Activated naive CD8-positive, alpha-beta T cell treated with anti-CD3 and anti-CD28 coated beads for 36 hours (primary cell): ENCODE measurements around the gene STK10. TPM values are rescaled to one million over a fixed set of nuclear protein-coding genes. Genes with fewer than 3 reads are reported as not detected.

Source experiments
- DNase-seq: peaks from one replicate; pipeline ENCODE4 v3.0.0; 2021
- H3K27ac Mint-ChIP-seq: one replicate; pipeline ENCODE4 v1.8.0; 2022; ENCODE audit warnings: mild to moderate bottlenecking, moderate library complexity, mixed read lengths
- H3K27me3 Mint-ChIP-seq: one replicate; pipeline ENCODE4 v1.8.0; 2022; ENCODE audit warnings: mild to moderate bottlenecking, mixed read lengths
- H3K36me3 Mint-ChIP-seq: one replicate; pipeline ENCODE4 v1.8.0; 2021; ENCODE audit warnings: mild to moderate bottlenecking, mixed read lengths
- H3K4me1 Mint-ChIP-seq: one replicate; pipeline ENCODE4 v1.8.0; 2021; ENCODE audit warnings: mixed read lengths
- H3K4me3 Mint-ChIP-seq: one replicate; pipeline ENCODE4 v1.8.0; 2022; ENCODE audit warnings: mild to moderate bottlenecking, moderate library complexity, mixed read lengths
- H3K9me3 Mint-ChIP-seq: one replicate; pipeline ENCODE4 v1.8.0; 2022; ENCODE audit warnings: mixed read lengths
- total RNA-seq, 2 experiments: library from RNA; stranded (reverse); gene quantifications; one replicate each; pipeline ENCODE4 v1.2.3, GENCODE V29; 2021

The STK10 gene
- total RNA-seq, 2 experiments from 2014 or later = 83.7 to 93.2 TPM

DNA sequence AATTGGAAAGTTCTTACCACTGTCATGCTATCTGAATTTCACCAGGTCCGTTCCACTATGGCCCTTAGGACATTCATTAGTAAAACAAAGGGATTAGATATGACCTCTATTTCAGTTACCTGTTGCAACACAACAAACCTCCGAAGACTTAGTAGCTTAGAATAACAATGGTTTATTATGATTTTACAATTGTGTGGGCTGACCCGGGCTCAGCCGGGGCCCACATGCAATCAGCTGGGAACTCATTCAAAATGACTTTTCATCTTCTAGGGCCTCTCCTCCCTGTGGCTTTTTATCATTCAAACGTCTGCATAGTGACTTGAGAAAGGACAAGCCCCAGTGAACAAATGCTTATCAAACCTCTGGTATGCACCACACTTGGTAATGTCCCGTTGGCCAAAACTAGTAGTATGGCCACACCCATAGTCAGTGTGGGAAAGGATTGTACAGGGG lies 179.3 kb downstream of the STK10 start:
- no peaks in the 10 kb centered on the region for H3K9me3 Mint-ChIP-seq
- H3K4me3 Mint-ChIP-seq = no peak overlapping the region
- H3K27me3 Mint-ChIP-seq = no peaks in the 10 kb centered on the region
- H3K36me3 Mint-ChIP-seq = peaks cover 20% of the 10 kb centered on the region
- H3K4me1 Mint-ChIP-seq = peaks cover 33% of the 10 kb centered on the region
- no peak for DNase-seq
- peak overlapping the region; percentile 58 for H3K27ac Mint-ChIP-seq

DNA sequence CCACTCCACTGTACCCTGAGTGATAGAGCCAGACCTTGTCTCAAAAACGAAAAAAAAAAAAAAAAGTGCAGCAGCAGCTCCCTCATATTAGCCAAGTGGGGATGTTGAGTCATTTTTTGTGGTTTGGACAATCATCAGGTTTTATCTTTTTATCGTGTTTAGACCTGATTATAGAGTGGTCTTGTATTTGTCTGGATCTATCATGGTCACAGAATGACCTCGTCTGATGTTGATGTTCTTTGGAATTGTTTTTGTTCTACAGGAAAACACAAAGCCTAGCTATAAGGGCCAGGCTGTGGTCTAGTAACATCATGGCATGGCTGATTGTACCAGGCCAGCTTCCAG lies 179.9 kb downstream of the STK10 start:
- H3K9me3 Mint-ChIP-seq = no peaks in the 10 kb centered on the region
- H3K27me3 Mint-ChIP-seq = no peaks in the 10 kb centered on the region
- H3K4me3 Mint-ChIP-seq = peak overlapping the region; percentile 94
- DNase-seq = no peak
- H3K36me3 Mint-ChIP-seq = peaks cover 24% of the 10 kb centered on the region
- H3K27ac Mint-ChIP-seq = peak overlapping the region; percentile 97
- peaks cover 39% of the 10 kb centered on the region for H3K4me1 Mint-ChIP-seq

- H3K27me3 Mint-ChIP-seq = no peaks in the 10 kb centered on the region
- H3K4me3 Mint-ChIP-seq = peak overlapping the region; percentile 94
- H3K36me3 Mint-ChIP-seq = peaks cover 26% of the 10 kb centered on the region
- H3K27ac Mint-ChIP-seq = peak overlapping the region; percentile 97
- no peaks in the 10 kb centered on the region for H3K9me3 Mint-ChIP-seq
- peak; percentile 3 for DNase-seq
- H3K4me1 Mint-ChIP-seq = peaks cover 46% of the 10 kb centered on the region
Measured at GRCh38 chr5:172007175-172008110, 180.6 kb downstream of the STK10 start.

- Mint-ChIP-seq H3K4me3 (peak within 1 kb of the TSS; percentile 94), H3K27me3 (no peaks in the 10 kb centered on the region), H3K36me3 (peaks cover 35% of the 10 kb centered on the region), H3K4me1 (peaks cover 55% of the 10 kb centered on the region), H3K27ac (peak within 1 kb of the TSS; percentile 97), H3K9me3 (no peaks in the 10 kb centered on the region)
- peak; percentile 96 for DNase-seq
Measured at GRCh38 chr5:172006321-172007174, 181.5 kb downstream of the STK10 start, which contains the start of gene FBXW11. FBXW11 (minus strand) TSS chr5:172006638; CDS start chr5:172006502, 136 bp downstream.

GRCh38 chr5:172005708-172006320 lies 182.2 kb downstream of the STK10 start:
- H3K4me3 Mint-ChIP-seq = peak overlapping the region; percentile 94
- H3K27ac Mint-ChIP-seq = peak overlapping the region; percentile 97
- H3K27me3 Mint-ChIP-seq = no peaks in the 10 kb centered on the region
- DNase-seq = peak; percentile 35
- peaks cover 62% of the 10 kb centered on the region for H3K4me1 Mint-ChIP-seq
- peaks cover 42% of the 10 kb centered on the region for H3K36me3 Mint-ChIP-seq
- H3K9me3 Mint-ChIP-seq = no peaks in the 10 kb centered on the region

DNA sequence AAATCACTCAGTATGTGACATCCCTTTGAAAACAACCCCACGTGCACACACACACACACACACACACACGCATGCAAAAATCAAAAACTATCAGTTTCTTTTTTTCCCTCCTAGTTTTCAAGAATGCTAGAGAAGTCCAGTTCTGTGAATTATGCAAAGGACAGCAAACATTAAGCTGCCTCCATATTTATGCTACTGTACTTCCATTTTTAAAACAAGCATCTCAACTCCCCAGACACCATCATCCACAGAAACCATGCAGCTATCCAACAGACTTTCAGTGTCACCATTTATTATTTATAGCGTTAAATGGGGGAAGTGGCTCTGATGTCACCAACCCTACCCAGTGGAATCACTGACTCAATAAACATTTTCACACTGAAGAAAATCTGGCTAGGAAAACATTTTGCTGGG lies 183.2 kb downstream of the STK10 start:
- peak; percentile 37 for DNase-seq
- peak overlapping the region; percentile 94 for H3K4me3 Mint-ChIP-seq
- no peaks in the 10 kb centered on the region for H3K27me3 Mint-ChIP-seq
- peaks cover 63% of the 10 kb centered on the region for H3K4me1 Mint-ChIP-seq
- peak overlapping the region; percentile 97 for H3K27ac Mint-ChIP-seq
- H3K9me3 Mint-ChIP-seq = no peaks in the 10 kb centered on the region
- peaks cover 50% of the 10 kb centered on the region for H3K36me3 Mint-ChIP-seq

GRCh38 chr5:172003746-172004145 lies 184.3 kb downstream of the STK10 start:
- H3K9me3 Mint-ChIP-seq = no peaks in the 10 kb centered on the region
- no peaks in the 10 kb centered on the region for H3K27me3 Mint-ChIP-seq
- peaks cover 53% of the 10 kb centered on the region for H3K36me3 Mint-ChIP-seq
- H3K27ac Mint-ChIP-seq = peak overlapping the region; percentile 70
- no peak for DNase-seq
- H3K4me1 Mint-ChIP-seq = peaks cover 70% of the 10 kb centered on the region
- H3K4me3 Mint-ChIP-seq = peak overlapping the region; percentile 59

- Mint-ChIP-seq H3K9me3 (no peaks in the 10 kb centered on the region), H3K36me3 (peaks cover 54% of the 10 kb centered on the region), H3K4me3 (peak overlapping the region; percentile 59), H3K4me1 (peaks cover 64% of the 10 kb centered on the region), H3K27me3 (no peaks in the 10 kb centered on the region), H3K27ac (peak overlapping the region; percentile 70)
- no peak for DNase-seq
Measured at GRCh38 chr5:172002840-172003512, 185.0 kb downstream of the STK10 start.

GRCh38 chr5:172002310-172002709 lies 185.7 kb downstream of the STK10 start:
- peaks cover 64% of the 10 kb centered on the region for H3K4me1 Mint-ChIP-seq
- DNase-seq = no peak
- H3K27ac Mint-ChIP-seq = no peak overlapping the region
- H3K36me3 Mint-ChIP-seq = peaks cover 57% of the 10 kb centered on the region
- no peak overlapping the region for H3K4me3 Mint-ChIP-seq
- no peaks in the 10 kb centered on the region for H3K27me3 Mint-ChIP-seq
- no peaks in the 10 kb centered on the region for H3K9me3 Mint-ChIP-seq

DNA sequence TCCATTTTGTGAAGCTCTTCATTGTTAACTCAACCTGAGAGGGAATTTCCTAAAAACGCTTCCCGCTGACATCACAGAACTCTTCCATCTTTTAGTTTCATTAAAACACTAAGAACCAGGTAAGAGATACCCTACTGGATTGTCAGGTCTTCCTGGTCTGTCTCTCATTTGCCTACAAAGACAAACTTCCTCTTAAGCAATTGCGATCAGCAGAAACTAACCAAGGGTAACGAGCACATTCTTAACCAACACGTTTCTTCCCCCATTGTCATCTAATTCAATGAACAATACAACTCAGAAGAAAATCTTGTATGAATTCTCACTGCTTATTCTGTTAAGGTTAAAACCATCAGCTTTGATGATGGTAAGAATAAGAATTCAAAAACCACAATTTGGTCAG lies 188.1 kb downstream of the STK10 start:
- peaks cover 75% of the 10 kb centered on the region for H3K4me1 Mint-ChIP-seq
- peaks cover 64% of the 10 kb centered on the region for H3K36me3 Mint-ChIP-seq
- H3K27me3 Mint-ChIP-seq = no peaks in the 10 kb centered on the region
- no peaks in the 10 kb centered on the region for H3K9me3 Mint-ChIP-seq
- DNase-seq = no peak
- H3K4me3 Mint-ChIP-seq = no peak overlapping the region
- peak overlapping the region; percentile 3 for H3K27ac Mint-ChIP-seq

DNA sequence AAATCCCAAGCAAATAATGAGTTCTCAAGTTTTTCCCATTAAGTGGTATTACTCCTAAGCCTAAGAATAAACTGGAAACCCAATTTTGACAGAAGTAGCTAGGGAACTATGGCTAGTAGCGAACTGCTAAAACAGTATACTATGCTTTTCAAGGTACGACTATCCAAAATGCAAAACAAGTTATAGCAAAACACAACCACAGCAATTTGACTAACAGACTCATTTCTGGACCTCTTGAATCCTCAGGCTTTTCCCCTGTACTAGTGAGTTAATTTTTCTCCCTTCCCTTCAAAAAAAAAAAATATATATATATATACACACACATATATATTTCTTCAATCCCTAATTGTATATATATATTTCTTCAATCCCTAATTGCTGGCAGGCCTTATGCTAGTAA lies 188.9 kb downstream of the STK10 start:
- peaks cover 75% of the 10 kb centered on the region for H3K4me1 Mint-ChIP-seq
- no peak for DNase-seq
- peaks cover 66% of the 10 kb centered on the region for H3K36me3 Mint-ChIP-seq
- no peak overlapping the region for H3K27ac Mint-ChIP-seq
- no peaks in the 10 kb centered on the region for H3K9me3 Mint-ChIP-seq
- H3K4me3 Mint-ChIP-seq = no peak overlapping the region
- H3K27me3 Mint-ChIP-seq = no peaks in the 10 kb centered on the region

DNA sequence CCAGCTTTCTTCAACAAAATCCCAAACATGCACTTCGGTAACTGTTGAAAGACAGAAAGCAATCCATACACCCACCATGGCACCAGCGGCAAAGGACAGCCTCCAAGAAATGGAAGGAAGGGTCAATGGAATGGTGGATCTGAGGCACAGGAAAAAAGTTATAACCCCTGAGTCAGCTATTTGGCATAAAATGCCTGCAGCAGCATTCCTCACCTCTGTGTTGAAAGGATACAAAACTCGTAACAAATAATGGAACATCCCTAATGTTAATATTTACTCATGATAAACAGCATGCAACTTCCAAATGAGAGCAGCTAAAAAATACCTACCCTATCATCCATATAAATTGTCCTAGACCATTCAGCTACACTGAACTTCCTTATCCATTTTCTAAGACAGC lies 191.0 kb downstream of the STK10 start:
- Mint-ChIP-seq H3K27ac (no peak overlapping the region), H3K9me3 (no peaks in the 10 kb centered on the region), H3K4me1 (peaks cover 60% of the 10 kb centered on the region), H3K36me3 (peaks cover 62% of the 10 kb centered on the region), H3K27me3 (no peaks in the 10 kb centered on the region), H3K4me3 (no peak overlapping the region)
- DNase-seq = no peak

DNA sequence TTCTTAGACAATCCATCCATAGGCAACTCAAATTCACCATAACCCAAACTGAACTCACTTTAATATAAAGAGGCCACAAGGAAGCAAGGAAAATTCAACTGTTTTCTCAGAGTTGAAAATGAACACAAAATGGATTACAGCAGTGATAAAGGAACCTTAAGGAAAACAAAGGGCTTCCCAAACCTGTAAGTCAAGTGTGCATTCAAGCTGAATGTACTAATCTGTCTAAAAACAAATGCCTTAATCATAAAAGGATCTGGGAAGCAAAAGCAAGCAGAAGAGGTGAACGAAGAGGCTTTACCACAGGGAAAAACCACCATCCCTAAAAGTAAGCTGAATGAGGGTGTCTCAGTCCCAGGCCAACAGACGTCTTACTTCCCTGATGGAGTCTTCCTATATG lies 195.2 kb downstream of the STK10 start:
- H3K9me3 Mint-ChIP-seq = peaks cover 2% of the 10 kb centered on the region
- no peaks in the 10 kb centered on the region for H3K27me3 Mint-ChIP-seq
- H3K36me3 Mint-ChIP-seq = peaks cover 60% of the 10 kb centered on the region
- no peak overlapping the region for H3K27ac Mint-ChIP-seq
- no peak for DNase-seq
- H3K4me3 Mint-ChIP-seq = no peak overlapping the region
- H3K4me1 Mint-ChIP-seq = peaks cover 53% of the 10 kb centered on the region

- H3K9me3 Mint-ChIP-seq = peaks cover 2% of the 10 kb centered on the region
- peaks cover 49% of the 10 kb centered on the region for H3K4me1 Mint-ChIP-seq
- no peaks in the 10 kb centered on the region for H3K27me3 Mint-ChIP-seq
- no peak overlapping the region for H3K4me3 Mint-ChIP-seq
- H3K27ac Mint-ChIP-seq = no peak overlapping the region
- DNase-seq = no peak
- peaks cover 61% of the 10 kb centered on the region for H3K36me3 Mint-ChIP-seq
Measured at GRCh38 chr5:171992305-171992704, 195.7 kb downstream of the STK10 start.
